RWPE2 (cell line): ENCODE results near the gene TIPARP.

Experiments used
- ATAC-seq: fragments of 200-7000 bp; cut with Tn5 transposase; 3 replicates; pipeline ENCODE4 v1.9.1; 2021; ENCODE audit warnings: low read depth
- DNase-seq: peaks from one replicate; pipeline ENCODE4 v3.0.0-alpha.2; 2020; ENCODE audit warnings: low spot score
- H3K27ac ChIP-seq: fragments of 450-650 bp; 2 replicates; pipeline ENCODE4 v1.5.1; 2017; ENCODE audit warnings: mild to moderate bottlenecking; ENCODE audit not compliant: poor library complexity, severe bottlenecking
- H3K27me3 ChIP-seq: fragments of 250-450 bp; sonication (Bioruptor Pico); 2 replicates; pipeline ENCODE4 v1.5.1; 2021; ENCODE audit warnings: mild to moderate bottlenecking, moderate library complexity; ENCODE audit not compliant: insufficient read depth, poor library complexity, severe bottlenecking
- H3K36me3 ChIP-seq: fragments of 250-450 bp; sonication (Bioruptor Pico); 2 replicates; pipeline ENCODE4 v1.5.1; 2020; ENCODE audit warnings: low read depth, mild to moderate bottlenecking, moderate library complexity
- H3K4me1 ChIP-seq: fragments of 250-450 bp; sonication (Bioruptor Pico); 2 replicates; pipeline ENCODE4 v1.5.1; 2021; ENCODE audit warnings: mild to moderate bottlenecking, moderate library complexity; ENCODE audit not compliant: insufficient read depth, poor library complexity, severe bottlenecking
- H3K4me3 ChIP-seq: fragments of 250-450 bp; sonication (Bioruptor Pico); 2 replicates; pipeline ENCODE4 v1.5.1; 2021; ENCODE audit warnings: mild to moderate bottlenecking, moderate library complexity; ENCODE audit not compliant: severe bottlenecking
- H3K9me3 ChIP-seq: fragments of 250-450 bp; sonication (Bioruptor Pico); 2 replicates; pipeline ENCODE4 v1.5.1; 2021; ENCODE audit warnings: mild to moderate bottlenecking, moderate library complexity; ENCODE audit not compliant: severe bottlenecking
- CTCF ChIP-seq: fragments of 450-650 bp; IDR thresholded peaks from one replicate; pipeline ENCODE4 v1.5.1; 2017; ENCODE audit warnings: mild to moderate bottlenecking, moderate library complexity; ENCODE audit not compliant: poor library complexity, severe bottlenecking

Gene TIPARP

GRCh38 chr3:156674911-156675829 lies 780 bp downstream of the TIPARP start:
- ATAC-seq (no peak), DNase-seq (peak; percentile 63)
- Histone ChIP-seq H3K4me1 (peaks cover 23% of the 10 kb centered on the region), H3K4me3 (peak overlapping the region; percentile 79), H3K9me3 (no peaks in the 10 kb centered on the region), H3K36me3 (peaks cover 53% of the 10 kb centered on the region), H3K27ac (peak overlapping the region; percentile 84), H3K27me3 (no peaks in the 10 kb centered on the region)
- peak; percentile 36 for TF ChIP-seq CTCF

GRCh38 chr3:156675830-156676767 lies 1.7 kb downstream of the TIPARP start:
- Histone ChIP-seq H3K9me3 (no peaks in the 10 kb centered on the region), H3K36me3 (peaks cover 62% of the 10 kb centered on the region), H3K4me3 (peak overlapping the region; percentile 79), H3K27me3 (no peaks in the 10 kb centered on the region), H3K4me1 (peaks cover 30% of the 10 kb centered on the region), H3K27ac (peak overlapping the region; percentile 84)
- no peak for TF ChIP-seq CTCF
- peak; percentile 26 for ATAC-seq
- peak; percentile 71 for DNase-seq

GRCh38 chr3:156676768-156677479 lies 2.5 kb downstream of the TIPARP start:
- no peaks in the 10 kb centered on the region for H3K9me3 ChIP-seq
- ATAC-seq = no peak
- no peak for TF ChIP-seq CTCF
- peaks cover 37% of the 10 kb centered on the region for H3K4me1 ChIP-seq
- H3K27ac ChIP-seq = peak overlapping the region; percentile 84
- H3K36me3 ChIP-seq = peaks cover 71% of the 10 kb centered on the region
- DNase-seq = no peak
- H3K27me3 ChIP-seq = no peaks in the 10 kb centered on the region
- peak overlapping the region; percentile 79 for H3K4me3 ChIP-seq

GRCh38 chr3:156677536-156677935 lies 3.1 kb downstream of the TIPARP start:
- Histone ChIP-seq H3K4me1 (peaks cover 44% of the 10 kb centered on the region), H3K9me3 (no peaks in the 10 kb centered on the region), H3K27me3 (no peaks in the 10 kb centered on the region), H3K27ac (peak overlapping the region; percentile 84), H3K36me3 (peaks cover 77% of the 10 kb centered on the region), H3K4me3 (peak overlapping the region; percentile 79)
- ATAC-seq (no peak), DNase-seq (no peak)
- no peak for TF ChIP-seq CTCF
